H9 (cell line): ENCODE results near the gene FARP1. TPM values are rescaled to one million over a fixed set of nuclear protein-coding genes. Genes with fewer than 3 reads are reported as not detected.
A peak's percentile ranks its signal among the peaks of the same experiment; 100 is the strongest.

Experiments
- DNase-seq: peaks from one replicate; pipeline ENCODE4 v3.0.0-alpha.2; 2017
- H2AFZ ChIP-seq: one replicate; pipeline ENCODE4 v1.6.1; 2013; ENCODE audit warnings: mild to moderate bottlenecking, low read length, control low read depth, moderate library complexity
- H2AK5ac ChIP-seq: 2 replicates; pipeline ENCODE4 v1.6.1; 2013; ENCODE audit warnings: low read length, control low read depth, mixed read lengths; ENCODE audit not compliant: insufficient read length
- H2BK120ac ChIP-seq: one replicate; pipeline ENCODE4 v1.6.1; 2013; ENCODE audit warnings: low read depth, mild to moderate bottlenecking, low read length, control low read depth, inconsistent platforms; ENCODE audit not compliant: poor library complexity, severe bottlenecking
- H2BK12ac ChIP-seq: 2 replicates; pipeline ENCODE4 v1.6.1; 2013; ENCODE audit warnings: low read length, control low read depth, mixed read lengths, low read depth; ENCODE audit not compliant: insufficient read length
- H2BK15ac ChIP-seq: 2 replicates; pipeline ENCODE4 v1.6.1; 2013; ENCODE audit warnings: low read depth, low read length, control low read depth
- H2BK20ac ChIP-seq: one replicate; pipeline ENCODE4 v1.6.1; 2013; ENCODE audit warnings: low read depth, mild to moderate bottlenecking, low read length, control low read depth, inconsistent platforms; ENCODE audit not compliant: poor library complexity, severe bottlenecking
- H2BK5ac ChIP-seq: 2 replicates; pipeline ENCODE4 v1.6.1; 2013; ENCODE audit warnings: low read length, control low read depth, mixed read lengths; ENCODE audit not compliant: insufficient read length
- H3K14ac ChIP-seq: 2 replicates; pipeline ENCODE4 v1.6.1; 2013; ENCODE audit warnings: low read length, control low read depth; ENCODE audit not compliant: insufficient read depth
- H3K18ac ChIP-seq: 2 replicates; pipeline ENCODE4 v1.6.1; 2013; ENCODE audit warnings: low read depth, mild to moderate bottlenecking, mixed read lengths, low read length, control low read depth; ENCODE audit not compliant: insufficient read length
- H3K23ac ChIP-seq: 2 replicates; pipeline ENCODE4 v1.6.1; 2013; ENCODE audit warnings: low read length, control low read depth, mixed read lengths, low read depth; ENCODE audit not compliant: insufficient read length
- H3K23me2 ChIP-seq: 2 replicates; pipeline ENCODE4 v1.6.1; 2013; ENCODE audit warnings: low read depth, mild to moderate bottlenecking, mixed read lengths, low read length, control low read depth; ENCODE audit not compliant: insufficient read length, poor library complexity, severe bottlenecking
- H3K27ac ChIP-seq: 2 replicates; pipeline ENCODE4 v1.5.1; 2013; ENCODE audit warnings: low read length, control low read depth, mixed read lengths, low read depth; ENCODE audit not compliant: insufficient read length
- H3K27me3 ChIP-seq: 2 replicates; pipeline ENCODE4 v1.6.1; 2013; ENCODE audit warnings: low read length, control low read depth, inconsistent platforms; ENCODE audit not compliant: insufficient read depth
- H3K4ac ChIP-seq: 2 replicates; pipeline ENCODE4 v1.6.1; 2013; ENCODE audit warnings: low read depth, mild to moderate bottlenecking, control low read depth, inconsistent platforms, low read length, moderate library complexity
- H3K4me1 ChIP-seq: 2 replicates; pipeline ENCODE4 v1.6.1; 2013; ENCODE audit warnings: low read length, control low read depth, inconsistent platforms; ENCODE audit not compliant: insufficient read depth
- H3K4me2 ChIP-seq: 2 replicates; pipeline ENCODE4 v1.6.1; 2013; ENCODE audit warnings: low read length, control low read depth, mixed read lengths; ENCODE audit not compliant: insufficient read length, insufficient read depth
- H3K56ac ChIP-seq: 2 replicates; pipeline ENCODE4 v1.6.1; 2013; ENCODE audit warnings: low read depth, mild to moderate bottlenecking, mixed read lengths, low read length, control low read depth; ENCODE audit not compliant: insufficient read length
- H3K79me1 ChIP-seq: 2 replicates; pipeline ENCODE4 v1.6.1; 2013; ENCODE audit warnings: low read depth, mild to moderate bottlenecking, moderate library complexity, low read length, control low read depth, inconsistent platforms; ENCODE audit not compliant: insufficient read depth, poor library complexity, severe bottlenecking
- H3K79me2 ChIP-seq: 2 replicates; pipeline ENCODE4 v1.6.1; 2013; ENCODE audit warnings: low read length, control low read depth, inconsistent platforms; ENCODE audit not compliant: insufficient read depth
- H3K9ac ChIP-seq: 2 replicates; pipeline ENCODE4 v1.6.1; 2013; ENCODE audit warnings: low read length, control low read depth, mixed read lengths; ENCODE audit not compliant: insufficient read length; ENCODE audit errors: extremely low read depth
- H3K9me3 ChIP-seq: one replicate; pipeline ENCODE4 v1.6.1; 2013; ENCODE audit warnings: low read depth, low read length, inconsistent platforms; ENCODE audit not compliant: control insufficient read depth
- H3T11ph ChIP-seq: one replicate; pipeline ENCODE4 v1.6.1; 2013; ENCODE audit warnings: mild to moderate bottlenecking, low read length, control low read depth, inconsistent platforms
- H4K20me1 ChIP-seq: one replicate; pipeline ENCODE4 v1.6.1; 2013; ENCODE audit not compliant: control insufficient read depth, insufficient read length, insufficient read depth
- H4K5ac ChIP-seq: 2 replicates; pipeline ENCODE4 v1.6.1; 2013; ENCODE audit warnings: low read depth, mild to moderate bottlenecking, mixed read lengths, low read length, control low read depth; ENCODE audit not compliant: insufficient read length
- H4K8ac ChIP-seq: replicated peaks from 2 replicates; pipeline ENCODE4 v1.6.1; 2013; ENCODE audit warnings: low read length, control low read depth, mixed read lengths, low read depth; ENCODE audit not compliant: insufficient read length
- H4K91ac ChIP-seq: 2 replicates; pipeline ENCODE4 v1.6.1; 2013; ENCODE audit warnings: low read depth, mild to moderate bottlenecking, moderate library complexity, mixed read lengths, low read length, control low read depth; ENCODE audit not compliant: insufficient read length
- H3K27ac Mint-ChIP-seq, 3 experiments: 2 replicates in 2 of 3; 3 replicates in 1 of 3; pipeline ENCODE4 v1.8.0; 2020 to 2021; ENCODE audit warnings: mixed read lengths in 3 of 3, mild to moderate bottlenecking in 1 of 3, moderate library complexity in 1 of 3
- H3K27me3 Mint-ChIP-seq: 2 replicates; pipeline ENCODE4 v1.8.0; 2021; ENCODE audit warnings: low read depth, mild to moderate bottlenecking, moderate library complexity, mixed read lengths
- H3K36me3 Mint-ChIP-seq, 3 experiments: 2 replicates in 2 of 3; 3 replicates in 1 of 3; pipeline ENCODE4 v1.8.0; 2020 to 2021; ENCODE audit warnings: low read depth in 3 of 3, mixed read lengths in 3 of 3; ENCODE audit not compliant: insufficient read depth in 1 of 3
- H3K4me1 Mint-ChIP-seq, 2 experiments: 2 replicates each; pipeline ENCODE4 v1.8.0; 2020; ENCODE audit warnings: mixed read lengths in 2 of 2
- H3K4me3 Mint-ChIP-seq, 2 experiments: 2 replicates in 1 of 2; 3 replicates in 1 of 2; pipeline ENCODE4 v1.8.0; 2020 to 2021; ENCODE audit warnings: mild to moderate bottlenecking in 2 of 2, mixed read lengths in 2 of 2, moderate library complexity in 1 of 2
- H3K9me3 Mint-ChIP-seq, 2 experiments: 2 replicates in 1 of 2; 3 replicates in 1 of 2; pipeline ENCODE4 v1.8.0; 2020; ENCODE audit warnings: mild to moderate bottlenecking in 2 of 2, mixed read lengths in 2 of 2, moderate library complexity in 1 of 2
- CTCF ChIP-seq: fragments of 200-600 bp; sonication (generic); conservative IDR thresholded peaks from 3 replicates; pipeline ENCODE4 v1.8.0; 2021; ENCODE audit warnings: antibody characterized with exemption, mild to moderate bottlenecking
- WGBS: extraction: QIAGEN DNeasy Blood & Tissue Kit; methylation state at CpG from one replicate; pipeline ENCODE4 v1.1.7; 2013; ENCODE audit warnings: missing lambda C conversion rate, low lambda C conversion rate, mixed read lengths; ENCODE audit not compliant: insufficient read length; ENCODE audit errors: extremely low coverage; 5-methylcytosine and 5-hydroxymethylcytosine counted together
- total RNA-seq: library from RNA; stranded (reverse); gene quantifications from 2 replicates; pipeline ENCODE4 v1.2.1, GENCODE V29; 2021

Gene FARP1
- total RNA-seq, 1 experiment from 2014 or later: 95.9 TPM

GRCh38 chr13:98293570-98294142 lies 150.8 kb downstream of the FARP1 start:
- no peak overlapping the region for H4K8ac ChIP-seq
- H3K4me1 ChIP-seq: peaks cover 2% of the 10 kb centered on the region; the same call in 1 of the 2 replicates
- no peaks in the 10 kb centered on the region for H3K9me3 Mint-ChIP-seq
- H2BK5ac ChIP-seq: no peak overlapping the region
- no peak overlapping the region for H3K23ac ChIP-seq
- peaks cover 38 to 43% of the 10 kb centered on the region in 2 experiments for H3K4me1 Mint-ChIP-seq
- H4K20me1 ChIP-seq: no peaks in the 10 kb centered on the region
- no peak overlapping the region for H3K9ac ChIP-seq
- no peaks in the 10 kb centered on the region for H3K9me3 ChIP-seq
- H3K27me3 Mint-ChIP-seq: no peaks in the 10 kb centered on the region; the same call in 1 of the 2 replicates
- H3K14ac ChIP-seq: no peak overlapping the region
- peaks cover 2% of the 10 kb centered on the region for H3K79me1 ChIP-seq
- no peak overlapping the region for H4K91ac ChIP-seq
- TF ChIP-seq CTCF: no peak
- no peak for DNase-seq
- no peaks in the 10 kb centered on the region for H3K23me2 ChIP-seq
- H3K4me2 ChIP-seq: no peak overlapping the region
- no peak overlapping the region for H2AFZ ChIP-seq
- H3K56ac ChIP-seq: no peak overlapping the region
- H3K27ac ChIP-seq: no peak overlapping the region
- no peak overlapping the region for H3K18ac ChIP-seq
- no peak overlapping the region for H2BK120ac ChIP-seq
- H3K4ac ChIP-seq: no peak overlapping the region
- no peak overlapping the region for H4K5ac ChIP-seq
- no peak overlapping the region for H3K4me3 Mint-ChIP-seq
- 0 out of 2 replicates have a peak, but pooled peaks cover 2% of the 10 kb centered on the region for H3K79me2 ChIP-seq
- H3K27me3 ChIP-seq: no peaks in the 10 kb centered on the region
- WGBS: no CpG with 5 or more reads among the region's 4 CpGs
- H3K36me3 Mint-ChIP-seq: peaks cover 0 to 3% (median 2%) of the 10 kb centered on the region in 3 experiments; a peak in 3 of 7 replicates
- H2BK20ac ChIP-seq: no peak overlapping the region
- H2BK15ac ChIP-seq: no peak overlapping the region
- H2BK12ac ChIP-seq: no peak overlapping the region
- H3K27ac Mint-ChIP-seq: peak overlapping the region in 1 of 3 experiments; percentile 52; a peak in 1 of 7 replicates
- H3T11ph ChIP-seq: no peak overlapping the region
- H2AK5ac ChIP-seq: no peak overlapping the region
